ENCODE measurements around the gene PAX7.

PAX7 gene

DNA sequence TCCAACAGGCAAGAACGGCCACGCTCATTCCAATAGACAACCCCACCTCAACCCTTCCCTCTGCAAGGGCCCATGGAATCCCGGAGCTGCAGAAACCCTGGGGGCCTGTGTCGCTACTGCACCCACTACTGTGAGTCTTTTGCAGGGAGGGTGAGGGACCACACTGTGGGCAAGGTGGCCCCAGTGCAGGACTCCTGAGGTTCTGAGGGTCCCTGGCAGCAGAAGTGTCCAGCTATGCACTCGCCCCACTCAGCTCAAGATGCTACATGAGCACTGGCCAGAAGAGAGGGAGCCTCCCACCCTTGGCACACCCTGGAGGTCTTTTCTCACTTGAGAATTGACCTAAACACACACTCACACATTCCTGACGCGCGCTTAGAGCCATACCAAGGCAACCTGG, 2.1 kb upstream of the PAX7 start:
- Histone ChIP-seq H3K27ac (ENCODE audit: low read depth, low read length) (no peak overlapping the region), H3K9ac (ENCODE audit: low read length) (no peak overlapping the region), H3K36me3 (ENCODE audit: insufficient read depth, low read length) (no peaks in the 10 kb centered on the region), H3K27me3 (ENCODE audit: control insufficient read depth in 1 of 2, insufficient read depth in 2 of 2, low read length in 2 of 2) (peaks cover 35 to 70% of the 10 kb centered on the region in 2 donors), H3K4me1 (ENCODE audit: insufficient read depth, low read length) (peaks cover 4% of the 10 kb centered on the region), H3K4me3 (ENCODE audit: low read depth in 1 of 2, low read length in 2 of 2) (no peak overlapping the region), H3K9me3 (ENCODE audit: low read length) (no peaks in the 10 kb centered on the region)

DNA sequence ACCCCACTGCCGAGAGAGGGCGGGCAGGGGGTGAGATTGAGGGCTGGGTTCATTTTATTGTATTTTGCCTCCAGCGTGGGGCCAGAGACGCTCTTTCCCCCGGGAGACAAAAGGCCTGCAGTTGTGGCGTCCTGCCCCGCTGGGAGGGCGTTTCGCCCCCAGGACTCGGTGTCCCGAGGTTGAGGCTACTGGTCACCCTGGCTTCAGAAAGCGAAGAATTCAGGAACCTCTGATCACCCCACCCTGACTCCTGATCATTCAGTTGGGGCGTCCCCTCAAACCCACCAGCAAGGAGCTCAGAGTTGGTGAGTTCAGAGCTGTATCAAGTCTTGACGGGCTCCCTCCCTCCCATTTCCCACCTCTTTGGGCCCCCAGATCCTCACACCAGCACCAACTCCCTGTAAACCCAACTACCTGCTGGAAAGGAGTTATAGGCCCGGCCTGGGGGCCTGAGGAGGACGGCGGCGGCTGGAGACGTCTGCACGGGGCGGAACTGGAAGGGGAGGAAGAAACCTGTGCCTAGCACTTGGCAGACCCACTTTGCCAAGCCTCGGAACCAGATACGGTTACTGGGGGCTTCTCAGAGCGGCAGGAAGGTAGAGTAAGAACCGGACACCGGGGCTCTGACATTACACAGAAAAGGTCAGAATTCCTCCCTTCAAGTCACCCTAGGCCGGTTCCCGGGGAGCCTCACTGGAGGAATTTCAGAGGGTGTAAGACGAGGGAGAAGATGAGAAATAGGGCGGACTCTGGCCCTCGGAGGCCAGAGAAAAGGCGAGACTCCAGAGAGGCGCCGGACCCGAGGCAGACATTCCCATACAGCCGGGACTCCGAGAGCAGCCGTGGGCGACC, 761 bp upstream of the PAX7 start:
- Histone ChIP-seq H3K4me3 (ENCODE audit: low read depth in 1 of 2, low read length in 2 of 2) (no peak overlapping the region), H3K9ac (ENCODE audit: low read length) (no peak overlapping the region), H3K4me1 (ENCODE audit: insufficient read depth, low read length) (peaks cover 4% of the 10 kb centered on the region), H3K27ac (ENCODE audit: low read depth, low read length) (no peak overlapping the region), H3K36me3 (ENCODE audit: insufficient read depth, low read length) (no peaks in the 10 kb centered on the region), H3K27me3 (ENCODE audit: control insufficient read depth in 1 of 2, insufficient read depth in 2 of 2, low read length in 2 of 2) (peaks cover 39 to 82% of the 10 kb centered on the region in 2 donors), H3K9me3 (ENCODE audit: low read length) (no peaks in the 10 kb centered on the region)

DNA sequence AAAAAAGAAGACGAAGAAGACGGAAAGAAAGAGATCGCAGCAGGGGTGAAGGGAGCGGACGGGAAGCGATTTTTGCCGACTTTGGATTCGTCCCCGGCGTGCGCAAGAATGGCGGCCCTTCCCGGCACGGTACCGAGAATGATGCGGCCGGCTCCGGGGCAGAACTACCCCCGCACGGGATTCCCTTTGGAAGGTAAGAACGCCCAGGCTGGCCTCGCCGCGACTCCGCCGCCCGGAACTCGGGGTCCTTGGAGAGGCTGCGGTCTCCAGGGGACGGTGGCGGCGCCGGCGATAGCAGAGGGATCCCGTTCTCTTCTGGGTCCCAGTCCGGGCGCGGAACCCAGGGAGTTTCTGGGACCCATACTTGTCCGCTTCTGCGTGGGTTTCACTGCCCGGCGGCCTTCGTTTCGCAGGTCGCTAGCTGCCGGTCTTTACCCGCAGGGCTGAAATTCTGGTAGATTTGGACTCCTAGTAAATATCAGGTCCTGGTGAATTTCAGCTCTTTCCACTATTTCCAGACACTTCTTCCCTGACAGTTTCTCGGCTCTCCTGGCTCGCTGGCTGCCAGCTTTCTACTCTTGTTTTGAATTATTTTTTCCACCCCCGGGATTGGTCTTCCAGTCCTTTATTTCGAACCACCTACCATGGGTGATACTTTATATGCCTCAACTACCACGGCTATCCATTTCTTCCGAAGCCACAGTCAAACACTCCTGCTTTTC, 1.0 kb downstream of the PAX7 start:
- no peak overlapping the region for H3K27ac ChIP-seq (ENCODE audit: low read depth, low read length)
- H3K4me1 ChIP-seq (ENCODE audit: insufficient read depth, low read length): peaks cover 4% of the 10 kb centered on the region
- H3K36me3 ChIP-seq (ENCODE audit: insufficient read depth, low read length): no peaks in the 10 kb centered on the region
- H3K4me3 ChIP-seq (ENCODE audit: low read depth in 1 of 2, low read length in 2 of 2): no peak overlapping the region
- H3K9ac ChIP-seq (ENCODE audit: low read length): no peak overlapping the region
- H3K27me3 ChIP-seq (ENCODE audit: control insufficient read depth in 1 of 2, insufficient read depth in 2 of 2, low read length in 2 of 2): peaks cover 46 to 89% of the 10 kb centered on the region in 2 donors
- no peaks in the 10 kb centered on the region for H3K9me3 ChIP-seq (ENCODE audit: low read length)

DNA sequence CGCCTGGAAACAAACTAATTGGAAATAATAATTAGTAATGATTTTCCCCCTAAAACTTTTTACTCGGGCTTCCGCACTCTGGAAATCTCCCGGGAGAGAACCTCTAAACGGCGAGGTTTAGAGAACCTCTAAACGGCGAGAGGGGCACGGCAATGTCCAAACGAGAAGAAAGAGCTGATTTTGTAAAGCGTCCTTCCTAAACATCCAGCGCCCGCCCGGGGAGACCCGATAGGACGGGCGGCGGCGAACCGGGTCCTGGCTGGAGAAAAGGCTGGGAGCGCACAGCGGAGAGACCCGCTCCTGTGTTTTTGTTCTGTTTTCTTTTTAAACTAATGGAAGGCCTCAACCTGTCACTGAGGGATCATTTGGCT, 1.6 kb downstream of the PAX7 start:
- Histone ChIP-seq H3K4me3 (ENCODE audit: low read depth in 1 of 2, low read length in 2 of 2) (no peak overlapping the region), H3K27me3 (ENCODE audit: control insufficient read depth in 1 of 2, insufficient read depth in 2 of 2, low read length in 2 of 2) (peaks cover 46 to 95% of the 10 kb centered on the region in 2 donors), H3K9ac (ENCODE audit: low read length) (no peak overlapping the region), H3K9me3 (ENCODE audit: low read length) (no peaks in the 10 kb centered on the region), H3K27ac (ENCODE audit: low read depth, low read length) (no peak overlapping the region), H3K4me1 (ENCODE audit: insufficient read depth, low read length) (peaks cover 4% of the 10 kb centered on the region), H3K36me3 (ENCODE audit: insufficient read depth, low read length) (no peaks in the 10 kb centered on the region)

DNA sequence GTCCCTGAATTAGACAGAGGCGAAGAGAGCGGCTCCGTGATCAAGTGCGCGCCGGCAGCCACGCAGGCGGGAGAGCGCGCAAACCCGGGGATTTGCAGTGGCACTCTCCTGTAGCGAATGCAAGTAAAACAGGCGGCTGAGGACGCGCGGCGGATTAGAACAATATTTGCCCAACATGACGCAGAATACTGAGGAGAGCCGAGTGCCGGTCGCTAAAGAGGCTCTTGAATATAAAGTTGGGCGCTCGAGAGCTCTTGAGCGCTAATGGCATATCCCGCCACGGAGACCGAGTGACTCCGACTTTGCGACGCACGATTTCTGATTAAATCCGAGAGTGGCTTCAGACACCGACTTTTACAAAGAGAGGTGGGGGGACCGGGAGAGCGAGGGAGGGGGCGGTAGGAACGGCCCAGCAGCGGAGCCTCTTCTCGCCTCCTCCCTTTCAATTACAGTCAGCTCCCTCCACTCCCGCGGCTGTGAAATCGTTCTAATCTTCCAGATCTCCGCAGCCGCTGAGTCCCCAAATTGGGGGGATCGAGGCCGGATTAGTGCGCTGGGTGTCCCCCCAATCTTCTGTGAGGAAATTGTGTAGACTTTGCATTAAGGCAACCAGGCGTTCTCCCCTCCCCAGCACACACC, 2.3 kb downstream of the PAX7 start:
- peaks cover 4% of the 10 kb centered on the region for H3K4me1 ChIP-seq (ENCODE audit: insufficient read depth, low read length)
- no peak overlapping the region for H3K27ac ChIP-seq (ENCODE audit: low read depth, low read length)
- H3K36me3 ChIP-seq (ENCODE audit: insufficient read depth, low read length): no peaks in the 10 kb centered on the region
- H3K9ac ChIP-seq (ENCODE audit: low read length): no peak overlapping the region
- peaks cover 46 to 98% of the 10 kb centered on the region in 2 donors for H3K27me3 ChIP-seq (ENCODE audit: control insufficient read depth in 1 of 2, insufficient read depth in 2 of 2, low read length in 2 of 2)
- no peak overlapping the region for H3K4me3 ChIP-seq (ENCODE audit: low read depth in 1 of 2, low read length in 2 of 2)
- no peaks in the 10 kb centered on the region for H3K9me3 ChIP-seq (ENCODE audit: low read length)

DNA sequence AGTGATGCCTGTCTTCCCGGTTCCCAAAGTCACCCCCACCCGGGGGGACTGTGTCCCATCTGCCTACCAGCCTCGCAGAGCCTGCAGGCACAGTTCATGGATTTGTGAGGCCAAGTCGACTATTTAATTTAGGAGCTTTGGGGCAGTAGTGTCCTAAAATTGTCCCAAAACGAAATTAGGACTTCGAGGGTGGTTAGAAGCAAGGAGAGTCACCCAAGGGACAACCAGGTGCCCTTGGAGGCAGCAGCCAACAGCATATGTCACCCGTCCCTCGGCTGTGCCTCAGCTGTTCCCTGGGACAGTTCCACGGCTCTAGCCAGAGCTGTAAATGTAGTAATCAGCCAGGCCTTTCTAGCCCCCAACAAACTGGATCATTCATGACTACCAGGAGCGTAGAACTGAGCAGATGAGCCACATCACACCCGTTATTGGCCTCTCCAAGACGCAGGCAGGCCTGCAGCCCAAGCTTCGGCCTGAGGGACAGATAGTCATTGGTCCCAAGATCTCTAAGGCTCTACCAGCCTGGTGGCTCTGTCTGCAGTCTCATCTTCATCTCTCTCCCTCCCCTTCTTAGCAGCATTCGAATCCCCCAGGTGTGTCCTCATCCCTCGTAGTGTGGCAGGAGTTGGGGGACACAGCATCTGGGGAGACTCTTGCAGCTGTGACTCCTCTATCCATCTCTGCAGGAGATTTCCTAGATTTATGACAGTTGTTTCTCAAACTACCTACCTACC, 2.9 kb downstream of the PAX7 start:
- H3K36me3 ChIP-seq (ENCODE audit: insufficient read depth, low read length): no peaks in the 10 kb centered on the region
- peaks cover 4% of the 10 kb centered on the region for H3K4me1 ChIP-seq (ENCODE audit: insufficient read depth, low read length)
- H3K9me3 ChIP-seq (ENCODE audit: low read length): no peaks in the 10 kb centered on the region
- peaks cover 49 to 97% of the 10 kb centered on the region in 2 donors for H3K27me3 ChIP-seq (ENCODE audit: control insufficient read depth in 1 of 2, insufficient read depth in 2 of 2, low read length in 2 of 2)
- no peak overlapping the region for H3K27ac ChIP-seq (ENCODE audit: low read depth, low read length)
- no peak overlapping the region for H3K4me3 ChIP-seq (ENCODE audit: low read depth in 1 of 2, low read length in 2 of 2)
- no peak overlapping the region for H3K9ac ChIP-seq (ENCODE audit: low read length)

DNA sequence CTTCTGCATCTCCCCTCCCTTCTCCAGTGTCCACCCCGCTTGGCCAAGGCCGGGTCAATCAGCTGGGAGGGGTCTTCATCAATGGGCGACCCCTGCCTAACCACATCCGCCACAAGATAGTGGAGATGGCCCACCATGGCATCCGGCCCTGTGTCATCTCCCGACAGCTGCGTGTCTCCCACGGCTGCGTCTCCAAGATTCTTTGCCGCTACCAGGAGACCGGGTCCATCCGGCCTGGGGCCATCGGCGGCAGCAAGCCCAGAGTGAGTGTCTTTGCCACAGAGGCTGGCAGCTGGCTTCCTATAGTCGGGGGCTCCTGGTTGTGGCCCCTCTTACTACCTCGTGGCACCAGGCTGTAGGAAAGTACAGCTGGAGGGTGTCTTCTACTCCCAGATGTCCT, 3.6 kb downstream of the PAX7 start:
- H3K27me3 ChIP-seq (ENCODE audit: control insufficient read depth in 1 of 2, insufficient read depth in 2 of 2, low read length in 2 of 2): peaks cover 44 to 97% of the 10 kb centered on the region in 2 donors
- H3K36me3 ChIP-seq (ENCODE audit: insufficient read depth, low read length): no peaks in the 10 kb centered on the region
- H3K9me3 ChIP-seq (ENCODE audit: low read length): no peaks in the 10 kb centered on the region
- no peak overlapping the region for H3K9ac ChIP-seq (ENCODE audit: low read length)
- no peak overlapping the region for H3K4me3 ChIP-seq (ENCODE audit: low read depth in 1 of 2, low read length in 2 of 2)
- peaks cover 4% of the 10 kb centered on the region for H3K4me1 ChIP-seq (ENCODE audit: insufficient read depth, low read length)
- no peak overlapping the region for H3K27ac ChIP-seq (ENCODE audit: low read depth, low read length)

DNA sequence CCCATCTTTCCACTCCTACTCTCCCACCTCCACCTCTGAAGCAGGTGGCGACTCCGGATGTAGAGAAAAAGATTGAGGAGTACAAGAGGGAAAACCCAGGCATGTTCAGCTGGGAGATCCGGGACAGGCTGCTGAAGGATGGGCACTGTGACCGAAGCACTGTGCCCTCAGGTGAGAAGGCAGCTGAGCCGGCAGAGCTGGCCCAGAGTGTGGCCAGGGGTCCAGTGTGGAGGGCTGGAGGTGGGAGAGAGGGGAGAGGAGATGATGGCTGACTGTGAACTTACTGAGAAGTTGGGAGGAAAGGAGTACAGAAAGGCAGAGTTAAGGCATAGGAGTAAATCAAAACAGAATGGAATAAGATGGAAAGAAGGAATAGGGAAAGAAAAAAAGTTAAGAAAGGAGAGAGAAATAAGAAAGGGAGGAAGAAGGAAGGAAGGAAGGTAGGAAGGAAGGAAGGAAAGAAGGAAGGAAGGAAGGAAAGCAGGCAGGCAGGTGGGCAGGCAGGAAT, 4.5 kb downstream of the PAX7 start:
- no peak overlapping the region for H3K4me3 ChIP-seq (ENCODE audit: low read depth in 1 of 2, low read length in 2 of 2)
- no peaks in the 10 kb centered on the region for H3K9me3 ChIP-seq (ENCODE audit: low read length)
- H3K27ac ChIP-seq (ENCODE audit: low read depth, low read length): no peak overlapping the region
- H3K36me3 ChIP-seq (ENCODE audit: insufficient read depth, low read length): no peaks in the 10 kb centered on the region
- no peak overlapping the region for H3K9ac ChIP-seq (ENCODE audit: low read length)
- H3K4me1 ChIP-seq (ENCODE audit: insufficient read depth, low read length): peaks cover 4% of the 10 kb centered on the region
- H3K27me3 ChIP-seq (ENCODE audit: control insufficient read depth in 1 of 2, insufficient read depth in 2 of 2, low read length in 2 of 2): peaks cover 46 to 97% of the 10 kb centered on the region in 2 donors

DNA sequence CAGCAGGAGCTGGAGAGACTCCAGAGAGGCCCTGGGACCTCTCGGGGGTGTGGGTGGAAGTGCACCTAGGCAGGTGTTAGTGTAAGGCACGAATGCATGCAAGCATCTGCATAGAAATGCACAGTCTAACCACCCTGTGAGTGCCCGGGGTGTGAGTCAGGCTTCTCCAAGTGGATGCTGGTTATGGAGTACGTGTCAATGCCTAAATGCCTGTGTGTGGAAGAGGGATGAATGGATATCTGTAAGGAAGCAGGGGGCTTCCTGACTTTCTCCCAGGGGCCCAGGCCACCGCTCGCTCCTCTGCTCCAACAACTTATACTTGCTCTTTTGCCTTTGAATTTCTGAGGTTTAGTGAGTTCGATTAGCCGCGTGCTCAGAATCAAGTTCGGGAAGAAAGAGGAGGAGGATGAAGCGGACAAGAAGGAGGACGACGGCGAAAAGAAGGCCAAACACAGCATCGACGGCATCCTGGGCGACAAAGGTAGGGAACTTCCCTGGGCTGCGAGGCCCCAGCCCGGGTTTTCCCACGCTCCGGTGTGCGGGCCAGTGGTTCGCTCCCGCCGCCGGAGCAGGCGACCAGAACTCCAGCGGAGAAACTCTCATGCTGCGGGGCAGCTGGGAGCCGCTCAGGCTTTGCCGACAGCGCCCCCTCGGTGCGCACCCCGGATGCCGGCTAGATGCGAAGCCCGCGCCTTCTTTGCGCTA, 5.4 kb downstream of the PAX7 start:
- Histone ChIP-seq H3K36me3 (ENCODE audit: insufficient read depth, low read length) (no peaks in the 10 kb centered on the region), H3K4me3 (ENCODE audit: low read depth in 1 of 2, low read length in 2 of 2) (no peak overlapping the region), H3K9me3 (ENCODE audit: low read length) (no peaks in the 10 kb centered on the region), H3K27me3 (ENCODE audit: control insufficient read depth in 1 of 2, insufficient read depth in 2 of 2, low read length in 2 of 2) (peaks cover 54 to 97% of the 10 kb centered on the region in 2 donors), H3K9ac (ENCODE audit: low read length) (no peak overlapping the region), H3K27ac (ENCODE audit: low read depth, low read length) (no peak overlapping the region), H3K4me1 (ENCODE audit: insufficient read depth, low read length) (no peaks in the 10 kb centered on the region)

DNA sequence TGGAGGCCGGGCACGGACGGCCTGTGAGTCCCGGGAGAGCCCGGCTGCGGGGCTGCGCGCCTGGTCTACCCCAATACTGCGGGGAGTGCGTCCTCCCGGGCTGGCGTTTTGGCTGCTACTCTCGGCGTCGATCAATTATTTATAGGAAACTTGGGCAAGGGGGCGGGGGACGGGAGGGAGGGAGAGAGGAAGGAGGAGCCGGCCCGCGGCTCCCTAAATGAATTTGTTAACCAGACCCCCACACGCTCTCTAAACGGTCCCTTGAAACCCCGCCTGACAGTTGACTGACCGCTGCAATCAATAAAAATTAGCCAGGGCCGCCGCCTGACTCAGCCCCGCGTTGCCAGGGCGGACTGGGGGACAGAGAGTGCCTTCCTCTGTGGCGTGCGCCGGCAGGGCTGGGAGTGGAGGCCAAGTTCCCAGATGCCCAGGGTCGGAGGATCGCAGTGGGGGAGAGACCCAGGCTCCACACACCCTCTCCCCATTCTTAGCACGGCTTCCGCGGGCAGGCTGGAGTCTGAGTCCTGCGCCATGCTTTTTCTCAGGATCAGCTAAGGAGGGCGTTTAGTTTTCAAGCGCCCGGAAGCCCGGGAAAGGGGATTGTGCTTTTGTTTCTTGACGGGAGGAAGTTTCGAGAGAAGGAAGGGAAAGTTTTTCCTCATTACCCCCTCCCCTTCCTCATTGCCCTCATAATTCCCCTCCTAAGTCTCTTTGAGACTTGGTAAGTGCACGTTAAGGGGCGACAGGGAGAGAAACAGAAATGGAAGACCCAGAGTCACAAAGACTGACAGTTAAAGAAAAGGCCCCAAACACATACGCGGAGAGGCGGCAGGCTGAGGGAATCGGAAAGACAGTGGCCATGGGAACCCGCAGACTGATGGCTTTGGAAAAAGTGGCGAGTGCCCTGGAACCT, 6.2 kb downstream of the PAX7 start:
- H3K4me3 ChIP-seq (ENCODE audit: low read depth in 1 of 2, low read length in 2 of 2): no peak overlapping the region
- no peaks in the 10 kb centered on the region for H3K9me3 ChIP-seq (ENCODE audit: low read length)
- H3K36me3 ChIP-seq (ENCODE audit: insufficient read depth, low read length): no peaks in the 10 kb centered on the region
- no peak overlapping the region for H3K9ac ChIP-seq (ENCODE audit: low read length)
- no peak overlapping the region for H3K27ac ChIP-seq (ENCODE audit: low read depth, low read length)
- peaks cover 61 to 96% of the 10 kb centered on the region in 2 donors for H3K27me3 ChIP-seq (ENCODE audit: control insufficient read depth in 1 of 2, insufficient read depth in 2 of 2, low read length in 2 of 2)
- no peaks in the 10 kb centered on the region for H3K4me1 ChIP-seq (ENCODE audit: insufficient read depth, low read length)

Data from muscle layer of colon (tissue), 2 donors.